CD1c-positive myeloid dendritic cell (primary cell): ENCODE data around the gene NDUFB4.

Source experiments
- DNase-seq: peaks from one replicate; pipeline ENCODE4 v3.0.0-alpha.2; 2016; ENCODE audit errors: extremely low spot score

Gene NDUFB4

DNA sequence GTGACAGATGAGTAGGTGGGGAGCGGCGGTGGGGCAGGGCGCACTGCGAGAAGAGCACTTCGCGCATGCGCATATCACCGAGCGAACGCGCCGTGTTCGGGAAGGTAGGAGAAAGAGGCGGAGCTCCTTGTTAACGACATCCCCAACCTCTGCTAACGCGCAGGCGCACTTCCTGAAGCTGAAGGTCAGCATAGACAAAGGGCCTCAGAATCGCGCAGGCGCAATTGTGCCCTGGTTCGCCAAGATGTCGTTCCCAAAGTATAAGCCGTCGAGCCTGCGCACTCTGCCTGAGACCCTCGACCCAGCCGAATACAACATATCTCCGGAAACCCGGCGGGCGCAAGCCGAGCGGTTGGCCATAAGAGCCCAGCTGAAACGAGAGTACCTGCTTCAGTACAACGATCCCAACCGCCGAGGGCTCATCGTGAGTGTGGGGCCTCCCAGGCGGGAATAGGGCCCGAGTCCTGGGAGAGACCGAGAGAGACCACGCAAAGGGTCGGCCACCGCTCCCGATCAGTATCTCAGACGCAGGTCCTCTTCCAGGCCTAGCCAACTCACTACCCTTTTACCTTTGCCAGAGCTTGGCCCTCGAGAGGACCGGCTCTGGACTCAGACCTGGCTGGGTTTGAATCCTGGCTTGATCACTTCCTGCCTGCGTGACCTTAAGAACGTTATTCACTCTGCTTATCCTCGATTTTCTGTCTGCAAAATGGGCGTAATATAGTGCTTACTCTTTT is at the start of gene NDUFB4:
NDUFB4 (plus strand) TSS at position 221 of the 737 bp plus-strand sequence; CDS start at position 245, 24 bp downstream.
- DNase-seq = peak; percentile 99

DNA sequence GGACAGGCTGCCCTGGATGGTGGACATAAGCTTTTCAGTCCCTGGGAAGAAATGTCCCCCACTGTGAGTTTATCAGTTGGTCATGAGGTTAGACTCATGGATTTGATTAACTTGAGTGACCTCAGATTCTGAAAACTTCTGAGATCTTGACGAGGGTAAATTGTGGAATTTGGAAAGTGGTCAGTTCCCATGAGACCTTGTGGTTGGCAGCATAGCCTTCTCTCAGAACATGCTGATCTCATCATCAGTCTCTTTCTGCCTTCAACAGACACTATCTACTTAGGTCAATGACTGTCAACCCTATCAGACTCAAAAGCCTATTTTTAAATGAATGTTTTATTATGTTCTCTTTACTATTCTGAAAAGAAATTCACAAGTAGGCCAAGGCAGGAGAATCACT is 45.6 kb upstream of the NDUFB4 start:
- DNase-seq = no peak

DNA sequence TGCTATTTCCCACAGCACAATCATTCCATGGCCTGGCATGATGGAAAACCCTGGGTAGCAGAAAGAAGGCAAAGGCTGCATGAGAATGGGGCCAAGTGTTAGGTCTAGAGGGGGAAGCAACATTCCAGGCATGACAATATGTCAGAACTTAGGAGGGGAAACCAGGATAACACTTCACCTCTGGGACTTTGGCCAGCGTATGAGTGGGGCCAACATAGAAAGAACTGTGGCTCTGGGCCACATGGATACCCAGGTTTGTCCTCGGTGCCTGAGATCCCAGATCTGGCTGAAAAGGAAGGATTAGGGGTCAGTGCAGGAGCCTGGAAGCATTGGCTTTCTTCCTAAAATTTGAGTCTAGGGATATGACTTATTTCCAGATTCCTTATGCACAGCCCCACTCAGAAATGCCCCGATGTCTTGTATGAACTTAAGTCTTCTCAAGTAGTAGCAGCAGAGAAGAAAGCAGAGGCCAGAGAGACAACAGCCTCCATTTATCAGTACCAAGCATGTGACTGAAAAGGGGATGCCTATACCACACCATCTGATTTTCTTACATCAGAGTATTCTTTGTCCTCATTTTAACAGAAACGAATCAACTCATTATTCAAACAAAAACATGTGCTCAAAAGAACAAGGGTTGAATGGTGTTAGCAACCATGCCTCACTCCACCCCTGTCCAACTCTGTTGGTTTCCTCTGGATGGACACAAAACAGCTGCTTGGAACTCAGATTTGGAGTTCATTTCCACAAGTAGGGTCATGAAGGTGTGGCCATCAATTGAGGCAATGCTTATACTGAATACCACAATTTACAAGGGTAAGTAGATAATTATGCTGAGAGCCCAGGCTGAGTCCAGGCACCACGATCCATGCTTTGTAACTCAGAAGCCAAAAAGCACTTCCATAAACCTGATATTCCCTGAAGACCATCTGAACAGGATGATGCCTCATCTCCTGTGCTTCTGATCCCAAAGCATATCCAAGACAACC is 43.7 kb upstream of the NDUFB4 start:
- DNase-seq = no peak

DNA sequence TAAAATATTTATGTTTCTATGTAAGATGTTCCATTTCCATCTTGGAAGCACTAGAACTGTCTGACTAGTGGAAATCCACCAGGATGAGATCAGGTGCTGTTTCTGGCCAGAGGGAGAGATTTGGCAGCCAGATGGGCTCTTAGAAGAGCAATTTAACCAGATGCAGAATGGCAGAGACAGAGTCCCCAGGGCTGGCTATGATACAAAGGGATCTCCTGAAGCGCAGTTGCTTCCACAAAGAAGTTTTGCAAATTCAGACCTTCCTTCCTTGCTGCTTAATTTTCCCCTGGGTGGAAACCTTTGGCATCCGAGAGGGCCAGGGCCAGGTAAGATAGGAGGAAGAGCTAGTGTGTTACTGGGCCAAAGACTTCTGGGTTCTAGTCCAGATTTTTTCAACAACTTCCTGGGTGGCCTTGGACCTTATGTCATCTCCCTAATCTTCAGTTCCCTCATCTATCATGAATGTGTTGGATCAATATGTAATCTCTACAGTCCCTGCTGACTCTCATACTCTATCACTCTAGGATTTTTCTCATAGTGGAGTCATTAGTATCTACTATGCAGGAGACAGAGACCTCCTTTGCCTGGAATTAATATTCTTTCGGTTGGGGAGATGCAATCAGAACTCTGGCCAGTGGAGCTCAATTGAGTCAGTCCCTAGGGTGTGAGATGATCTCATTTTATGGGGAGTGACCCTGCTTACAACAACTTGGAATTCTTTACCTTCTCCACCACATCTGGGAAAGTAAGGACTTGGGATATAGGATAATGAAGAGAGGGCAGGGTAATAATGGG is 41.1 kb upstream of the NDUFB4 start:
- no peak for DNase-seq

DNA sequence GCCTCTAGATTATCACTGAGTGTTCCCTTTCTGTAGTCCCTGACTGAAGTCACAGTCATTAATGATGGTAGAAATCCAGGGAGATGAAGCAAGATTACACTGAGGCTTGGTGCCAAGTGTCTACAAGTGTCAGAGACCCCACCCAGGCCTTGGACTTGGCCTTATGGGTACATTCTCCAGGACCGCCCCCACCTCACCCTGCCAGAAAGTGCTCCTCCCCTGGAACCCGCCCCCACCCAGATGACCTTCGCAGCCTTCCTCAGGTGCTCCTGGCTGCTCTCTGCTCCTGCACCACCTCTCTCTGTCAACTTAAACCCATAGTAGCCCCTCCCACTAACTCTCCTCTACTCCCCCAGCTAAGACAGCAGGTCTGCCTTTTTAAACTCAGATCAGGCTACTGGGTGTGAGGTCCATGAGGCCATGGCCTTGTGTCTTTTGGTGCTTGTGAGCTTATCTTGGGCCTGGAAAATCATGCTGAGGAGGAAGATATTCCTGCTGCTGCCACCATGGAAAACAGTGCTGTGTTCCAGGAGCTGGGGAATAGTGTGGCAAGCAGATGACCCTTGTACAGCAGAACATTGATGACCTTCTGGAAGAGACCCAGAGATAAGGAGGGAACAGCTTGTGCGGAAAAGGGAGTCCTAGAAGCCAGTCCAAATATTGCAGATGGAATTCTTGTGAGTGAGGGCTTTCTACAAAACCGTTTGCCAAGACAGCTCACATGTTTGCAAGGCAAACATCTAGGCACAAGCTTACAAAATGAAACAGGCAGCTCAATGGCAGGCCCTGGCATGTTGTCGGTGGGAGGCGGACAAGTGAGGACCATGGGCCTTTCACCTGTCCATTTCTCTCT is 40.3 kb upstream of the NDUFB4 start:
- no peak for DNase-seq

DNA sequence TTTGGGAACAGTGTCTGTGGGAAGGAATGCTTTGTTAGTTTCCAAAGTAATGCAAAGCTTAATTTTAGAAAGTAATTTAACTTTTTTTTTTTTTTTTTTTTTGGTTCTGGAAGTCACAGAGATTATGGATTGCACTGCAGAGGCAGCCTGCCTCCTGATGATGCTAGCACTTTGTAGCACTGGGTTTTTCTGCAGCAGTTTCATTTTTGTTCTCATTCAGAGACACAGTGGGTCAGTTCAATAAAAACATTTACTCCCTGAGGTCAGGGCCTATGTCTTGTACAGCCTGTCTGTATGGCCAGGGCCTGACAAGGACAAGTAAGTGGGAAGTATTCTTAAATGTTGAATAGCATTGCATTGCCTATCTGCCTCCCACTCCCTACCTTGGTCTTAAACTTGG is 39.0 kb upstream of the NDUFB4 start:
- DNase-seq = no peak

DNA sequence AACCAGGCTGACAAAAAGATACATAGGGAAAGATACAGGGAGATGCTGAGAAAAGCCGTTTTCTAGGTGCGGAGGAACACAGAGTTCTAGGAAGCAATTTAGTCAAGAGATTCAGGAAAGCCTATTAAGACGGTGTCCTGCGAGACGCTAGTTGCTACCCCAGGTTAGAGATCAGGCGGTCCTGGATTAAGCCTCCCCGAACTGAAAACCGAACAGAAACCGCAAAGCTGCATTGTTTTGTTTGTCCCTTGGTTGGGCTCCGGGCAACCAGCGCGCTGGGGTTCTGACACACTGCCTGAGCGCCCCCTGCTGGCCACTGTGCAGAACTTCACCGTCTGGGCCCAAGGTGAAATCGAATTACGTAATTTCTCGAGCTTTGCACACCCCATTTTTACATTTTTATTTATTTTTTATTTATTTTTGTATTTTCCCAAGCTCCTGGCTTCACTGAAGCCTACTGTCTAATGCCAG is 37.3 kb upstream of the NDUFB4 start:
- peak; percentile 96 for DNase-seq

DNA sequence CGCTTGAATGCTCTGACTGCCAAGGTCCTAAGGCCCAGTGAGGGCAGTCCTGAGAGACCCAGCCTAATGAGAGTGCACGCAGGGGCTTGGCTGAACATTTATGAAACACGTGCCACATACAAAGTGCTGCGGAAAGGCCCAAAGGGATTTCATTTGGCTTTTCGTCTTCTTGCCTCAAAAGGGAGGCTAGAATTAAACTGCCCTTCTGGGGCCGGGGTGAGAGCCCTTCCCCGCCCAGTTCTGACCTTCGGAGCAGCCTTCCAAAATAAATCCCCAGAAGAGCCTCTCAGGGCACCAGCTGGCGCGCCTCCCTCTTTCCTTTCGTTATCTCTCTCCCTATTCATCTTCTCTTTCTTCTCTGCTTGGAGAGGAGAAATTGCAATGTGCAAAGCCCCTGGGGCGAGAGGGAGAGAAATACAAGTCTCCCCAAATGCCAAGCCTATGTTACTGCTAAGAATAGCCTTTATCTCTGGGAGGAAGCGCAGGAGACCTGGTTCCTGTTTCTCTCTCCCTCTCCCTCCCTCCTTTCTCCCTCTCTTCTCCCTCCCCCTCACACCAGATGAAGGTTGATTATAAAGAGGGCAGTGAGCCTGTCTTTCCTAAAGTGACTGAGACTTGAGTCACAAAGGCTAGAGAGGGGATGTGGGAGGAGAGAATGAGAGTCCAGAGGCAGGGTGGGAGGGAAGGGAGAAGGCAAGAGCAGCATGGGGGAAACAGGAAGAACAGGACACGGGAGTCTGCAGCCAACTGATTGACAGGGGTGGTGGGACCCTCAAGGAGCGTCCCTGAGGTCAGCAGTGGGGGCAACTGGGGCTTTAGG is 36.7 kb upstream of the NDUFB4 start:
- peak; percentile 63 for DNase-seq

DNA sequence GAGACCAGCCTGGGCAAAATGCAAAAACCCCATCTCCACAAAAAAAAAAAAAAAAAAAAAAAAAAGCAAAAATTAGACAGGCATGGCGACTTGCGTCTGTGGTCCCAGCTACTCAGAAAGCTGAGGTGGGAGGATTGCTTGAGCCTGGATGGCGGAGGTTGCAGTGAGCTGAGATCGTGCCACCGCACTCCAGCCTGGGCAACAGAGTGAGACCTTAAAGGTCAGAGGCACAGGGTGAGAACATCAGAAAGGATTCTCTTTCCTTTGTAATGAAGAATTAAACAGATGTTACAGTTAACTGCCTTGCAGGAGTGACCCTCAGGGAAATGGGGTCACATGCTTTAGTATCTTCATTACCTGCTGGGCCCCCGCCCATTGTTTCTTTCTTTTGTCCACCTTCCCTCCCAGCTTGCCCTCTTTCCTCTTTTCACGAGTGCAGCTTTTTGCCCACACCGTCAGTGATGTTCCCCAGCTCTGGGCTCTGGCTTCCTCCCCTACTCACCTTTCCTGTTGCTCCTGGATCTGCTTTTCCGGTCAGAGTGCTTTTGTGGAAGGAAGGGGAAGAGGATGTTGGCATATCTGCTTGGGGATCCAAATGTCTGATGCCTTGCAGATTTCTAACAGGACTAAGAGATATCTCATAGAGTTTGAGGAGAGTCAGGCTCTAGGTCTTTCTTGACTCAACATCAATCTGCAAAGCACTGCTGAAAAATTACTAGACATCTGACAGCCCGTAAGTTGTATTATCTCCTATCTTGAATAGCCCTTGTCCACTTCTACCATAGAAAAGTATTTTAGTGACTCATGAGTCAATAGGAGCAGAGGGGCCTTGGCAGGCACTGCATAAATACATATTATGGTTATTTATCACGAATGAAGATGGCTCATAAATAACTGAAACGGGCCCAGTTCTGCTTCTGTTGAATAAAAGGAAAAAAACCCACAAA is 35.6 kb upstream of the NDUFB4 start:
- no peak for DNase-seq

DNA sequence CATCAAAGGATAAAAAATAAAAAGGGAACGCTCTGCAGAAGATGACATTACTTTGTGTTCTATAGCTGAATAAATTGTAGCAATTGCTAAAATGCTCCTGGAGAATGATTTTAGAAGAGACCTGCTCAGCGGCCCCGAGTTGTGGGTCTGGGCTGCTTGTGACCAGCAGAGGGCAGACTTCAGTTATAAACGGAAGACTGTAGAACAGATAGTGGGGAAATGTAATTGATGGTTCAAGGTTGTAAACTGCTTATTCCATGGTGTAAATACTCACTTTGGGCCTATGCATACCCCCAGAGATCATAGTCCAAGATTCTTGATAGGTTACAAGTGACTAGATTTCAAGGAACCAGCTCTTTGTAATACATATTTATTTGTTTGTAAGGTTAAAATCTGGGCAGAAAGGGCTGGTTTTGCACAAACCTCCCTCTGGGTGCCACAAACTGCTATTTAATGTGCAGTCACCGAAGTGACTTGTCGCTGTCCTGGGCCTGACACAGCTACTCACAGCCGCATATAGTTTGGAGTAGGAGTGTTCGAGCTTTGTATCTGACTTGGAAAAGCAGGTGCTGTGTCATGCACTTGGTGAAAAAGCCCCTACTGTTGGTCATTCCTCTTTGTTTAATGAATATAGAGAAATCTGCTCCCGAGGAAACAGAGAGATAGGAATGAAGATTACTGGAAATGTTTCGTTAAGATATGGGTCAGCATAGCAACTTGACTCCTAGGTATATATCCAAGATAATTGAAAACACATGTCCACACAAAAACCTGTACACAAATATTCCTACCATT is 34.7 kb upstream of the NDUFB4 start:
- peak; percentile 78 for DNase-seq

DNA sequence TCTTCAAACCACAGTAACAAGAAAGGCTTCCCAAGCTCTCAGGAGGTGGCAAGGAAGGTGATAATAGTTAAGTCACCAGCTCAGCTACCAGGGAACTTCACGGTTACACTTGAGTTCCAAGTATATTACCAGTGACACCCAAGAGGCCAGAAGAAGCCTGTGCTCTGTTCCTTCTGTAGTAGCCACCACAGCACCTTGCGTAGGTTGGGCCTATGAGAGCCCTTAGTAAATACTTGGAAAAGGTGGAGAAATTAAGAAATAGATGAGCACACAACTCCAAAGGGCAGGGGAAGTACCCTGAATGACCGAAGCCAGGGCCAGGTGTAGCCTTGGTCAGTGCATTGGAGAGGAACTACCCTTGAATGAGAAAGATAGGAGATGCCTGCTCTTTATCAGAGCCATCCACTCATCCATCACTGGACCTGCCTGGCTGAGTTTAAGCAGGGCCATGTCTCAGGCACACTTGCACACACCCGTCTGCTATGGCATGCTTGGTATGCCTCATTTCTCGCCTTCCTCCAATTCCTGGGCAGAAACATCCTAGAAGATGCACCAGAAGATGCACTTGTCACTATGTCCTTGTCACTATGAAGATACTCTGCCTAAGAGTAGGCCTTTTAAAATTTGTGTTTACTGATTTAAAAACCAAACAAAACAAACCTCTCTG is 32.6 kb upstream of the NDUFB4 start:
- no peak for DNase-seq

DNA sequence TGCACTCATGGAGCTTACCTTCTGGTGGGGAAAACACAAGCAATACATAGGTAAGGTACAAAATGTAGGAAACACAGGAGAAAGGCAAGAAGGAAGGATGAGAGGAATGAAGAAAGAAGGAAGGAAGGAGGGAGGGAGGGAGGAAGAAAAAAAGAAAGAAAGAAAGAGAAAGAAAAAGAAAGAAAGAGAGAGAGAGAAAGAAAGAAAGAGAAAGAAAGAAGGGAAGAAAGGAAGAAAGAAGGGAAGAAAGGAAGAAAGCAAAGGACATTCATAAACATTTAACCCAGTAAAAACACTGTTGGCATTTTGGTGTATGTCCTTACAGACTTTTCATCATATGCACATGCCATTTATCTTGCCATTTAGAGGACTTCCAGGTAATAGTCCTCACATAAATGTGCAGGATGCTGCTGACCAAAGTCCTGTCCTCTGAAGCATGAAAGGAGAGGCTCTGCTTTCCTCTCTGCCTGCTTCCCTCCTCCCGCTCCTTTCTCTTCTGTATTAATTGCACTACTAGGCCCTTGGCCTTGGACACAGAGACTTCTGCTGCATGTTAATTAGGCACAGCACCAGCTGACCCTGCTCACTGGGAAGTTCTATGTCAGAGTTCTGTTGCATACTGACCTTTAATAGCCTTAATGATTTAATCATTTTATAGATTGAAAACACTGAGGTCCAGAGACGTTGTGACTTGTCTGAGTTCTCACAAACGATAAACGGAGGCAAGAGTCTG is 29.7 kb upstream of the NDUFB4 start:
- no peak for DNase-seq

DNA sequence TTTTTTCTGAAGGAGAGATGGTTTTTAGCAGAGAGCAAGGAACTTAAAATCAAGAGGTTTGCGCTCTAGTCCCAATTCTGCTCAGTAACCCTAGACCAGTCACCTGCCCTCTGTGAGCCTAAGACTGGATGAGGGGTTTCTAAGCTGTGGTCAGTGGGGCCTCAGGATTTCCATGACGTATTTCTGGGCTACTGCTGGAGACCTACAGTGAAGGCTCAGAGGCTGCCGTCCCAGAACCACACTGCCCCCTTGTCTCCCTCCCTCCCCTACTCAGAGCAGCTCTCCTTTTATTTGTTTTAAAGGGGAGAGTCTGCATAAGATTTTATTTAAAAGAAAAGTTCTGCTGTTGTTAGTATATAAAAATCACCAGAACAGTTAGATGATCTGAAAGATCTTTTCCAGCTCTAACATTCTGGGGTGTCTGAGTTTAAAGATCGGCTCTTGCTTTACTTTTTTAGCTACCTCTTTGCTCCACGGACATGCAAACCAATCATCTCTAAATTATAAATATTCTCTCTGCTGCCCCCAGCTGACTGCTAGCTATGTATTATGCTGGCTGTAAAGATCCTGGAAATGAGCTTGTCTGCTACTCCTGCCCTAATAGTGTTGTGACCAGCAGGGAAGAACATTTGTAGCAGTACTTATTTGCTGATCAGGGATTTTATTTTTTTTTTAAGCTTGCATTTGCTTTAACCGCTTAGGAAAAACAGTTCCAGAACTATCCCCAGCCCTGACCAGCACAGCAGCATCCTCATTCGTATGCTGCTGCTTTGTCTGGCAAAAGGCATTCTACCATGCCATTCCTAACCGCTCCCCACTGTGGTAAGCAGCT is 28.6 kb upstream of the NDUFB4 start:
- no peak for DNase-seq

DNA sequence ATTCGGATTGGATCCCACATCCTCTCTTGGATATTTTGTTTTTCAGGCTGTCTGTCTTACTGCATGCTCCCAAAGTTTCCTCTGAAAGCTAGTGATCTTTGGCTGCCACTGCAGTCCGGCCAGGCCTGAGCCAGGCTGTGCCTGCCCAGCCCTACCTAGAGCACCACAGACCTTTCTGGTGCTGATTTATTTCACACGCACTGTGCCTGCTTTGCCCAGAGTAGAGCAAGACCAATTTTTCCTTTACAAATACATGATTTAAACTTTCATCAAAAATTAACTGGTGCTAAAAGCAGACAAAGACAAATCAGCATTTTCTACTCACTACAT is 28.0 kb upstream of the NDUFB4 start:
- no peak for DNase-seq

DNA sequence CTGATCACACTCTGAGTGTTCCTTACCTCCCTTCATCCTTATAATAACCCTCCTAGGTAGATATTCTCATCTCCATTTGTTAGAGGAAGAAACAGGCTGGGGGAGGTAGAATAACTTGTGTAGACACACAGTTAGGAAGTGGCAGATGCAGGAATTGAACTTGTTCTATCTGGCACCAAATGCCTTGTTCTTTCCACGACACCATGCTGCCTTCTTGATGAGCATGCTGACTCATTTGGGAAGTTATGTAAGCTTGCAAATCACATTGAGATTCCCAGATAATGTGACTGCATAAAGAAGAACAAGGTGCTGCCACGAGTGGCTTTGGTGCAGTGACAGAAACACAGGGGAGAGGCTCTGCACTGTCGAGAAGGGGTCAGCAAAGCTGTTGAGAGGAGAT is 27.5 kb upstream of the NDUFB4 start:
- DNase-seq = no peak
